SK-N-SH (cell line): ENCODE data around the gene FADS2. TPM values are rescaled to one million over a fixed set of nuclear protein-coding genes. Genes with fewer than 3 reads are reported as not detected.
A peak's percentile ranks its signal among the peaks of the same experiment; 100 is the strongest.

Source experiments
- CTCF ChIA-PET: fragments of 300-600, 350-600 bp; formaldehyde crosslinking; extraction: SDS; loops from one replicate; lab custom pipeline; 2021; lab: Yijun Ruan, JAX
- POLR2A ChIA-PET: fragments of 350-600 bp; sonication (Branson Sonifier 250); formaldehyde crosslinking; extraction: SDS; loops from one replicate; lab custom pipeline; 2020; ENCODE audit warnings: antibody characterized with exemption, inconsistent platforms; lab: Yijun Ruan, JAX
- DNase-seq: peaks from one replicate; pipeline ENCODE4 v3.0.0; 2012
- H2AFZ ChIP-seq: fragments of 200-600 bp; sonication (generic); 2 replicates; pipeline ENCODE4 v1.8.1; 2016; ENCODE audit warnings: antibody characterized with exemption, mild to moderate bottlenecking, low read depth
- H3F3A ChIP-seq: fragments of 200-600 bp; sonication (generic); replicated peaks from 2 replicates; pipeline ENCODE3; 2016; ENCODE audit warnings: antibody characterized with exemption, mild to moderate bottlenecking; ENCODE audit not compliant: insufficient read depth
- H3K27ac ChIP-seq, 2 experiments: fragments of 200-500 bp in 1 of 2; fragments of 200-600 bp in 1 of 2; sonication (Bioruptor generic) in 1 of 2; sonication (generic), shearing (Covaris generic) in 1 of 2; 2 replicates each; pipeline versions ENCODE4 v1.5.1 to v1.6.1; 2014 to 2016; ENCODE audit warnings: low read depth in 2 of 2, inconsistent platforms in 1 of 2, low read length in 1 of 2, mild to moderate bottlenecking in 1 of 2, mixed read lengths in 1 of 2
- H3K27me3 ChIP-seq: fragments of 200-600 bp; sonication (generic), shearing (Covaris generic); 2 replicates; pipeline ENCODE4 v1.6.1; 2016; ENCODE audit warnings: mixed run types; ENCODE audit not compliant: insufficient read depth
- H3K36me3 ChIP-seq, 2 experiments: fragments of 200-500 bp in 1 of 2; fragments of 200-600 bp in 1 of 2; sonication (Bioruptor generic) in 1 of 2; sonication (generic) in 1 of 2; replicated peaks in 1 of 2; 2 replicates each; pipeline versions ENCODE3 to v1.5.1; 2014 to 2016; ENCODE audit warnings: low read length in 1 of 2, mild to moderate bottlenecking in 1 of 2; ENCODE audit not compliant: insufficient read depth in 2 of 2, control insufficient read depth in 1 of 2
- H3K4me1 ChIP-seq, 2 experiments: fragments of 200-500 bp in 1 of 2; fragments of 200-600 bp in 1 of 2; sonication (Bioruptor generic) in 1 of 2; sonication (generic), shearing (Covaris generic) in 1 of 2; 2 replicates each; pipeline versions ENCODE4 v1.5.1 to v1.6.1; 2014 to 2016; ENCODE audit warnings: low read depth in 1 of 2, low read length in 1 of 2, mixed run types in 1 of 2; ENCODE audit not compliant: insufficient read depth in 2 of 2, control insufficient read depth in 1 of 2
- H3K4me2 ChIP-seq: fragments of 200-600 bp; sonication (generic), shearing (Covaris generic); 2 replicates; pipeline ENCODE4 v1.6.1; 2017; ENCODE audit warnings: mixed run types
- H3K4me3 ChIP-seq, 2 experiments: fragments of 200-500 bp in 1 of 2; fragments of 200-600 bp in 1 of 2; sonication (Bioruptor generic) in 1 of 2; sonication (generic), shearing (Covaris generic) in 1 of 2; 2 replicates each; pipeline versions ENCODE4 v1.5.1 to v1.8.1; 2014 to 2016; ENCODE audit warnings: low read depth in 2 of 2, inconsistent platforms in 1 of 2, low read length in 1 of 2, mild to moderate bottlenecking in 1 of 2, mixed read lengths in 1 of 2, moderate library complexity in 1 of 2
- H3K79me2 ChIP-seq: fragments of 200-600 bp; sonication (generic); 2 replicates; pipeline ENCODE4 v1.8.1; 2017; ENCODE audit warnings: mild to moderate bottlenecking; ENCODE audit not compliant: insufficient read depth
- H3K9ac ChIP-seq: fragments of 200-600 bp; sonication (generic); 2 replicates; pipeline ENCODE4 v1.6.1; 2017; ENCODE audit warnings: mixed run types
- H3K9me2 ChIP-seq: fragments of 200-600 bp; sonication (generic); 2 replicates; pipeline ENCODE4 v1.6.1; 2017; ENCODE audit warnings: mixed run types
- H3K9me3 ChIP-seq: fragments of 200-600 bp; sonication (generic); 2 replicates; pipeline ENCODE4 v1.6.1; 2017; ENCODE audit warnings: mixed run types, mild to moderate bottlenecking, moderate library complexity
- H4K20me1 ChIP-seq: fragments of 200-600 bp; sonication (generic); 2 replicates; pipeline ENCODE4 v1.6.1; 2017; ENCODE audit warnings: mild to moderate bottlenecking, mixed run types; ENCODE audit not compliant: insufficient read depth
- CHD2 ChIP-seq: fragments of 150-350 bp; IDR thresholded peaks from 2 replicates; pipeline ENCODE4 v1.6.1; 2018; ENCODE audit warnings: low read length; ENCODE audit not compliant: partially characterized antibody
- MEF2A ChIP-seq: IDR thresholded peaks from 2 replicates; pipeline ENCODE4 v1.4.0; 2012; ENCODE audit warnings: low read depth, borderline replicate concordance
- POLR2AphosphoS5 ChIP-seq: IDR thresholded peaks from 2 replicates; pipeline ENCODE4 v1.6.1; 2012; ENCODE audit warnings: low read depth, low read length
- RAD21 ChIP-seq: IDR thresholded peaks from 2 replicates; pipeline ENCODE4 v1.6.1; 2012; ENCODE audit warnings: mild to moderate bottlenecking, low read length
- RFX5 ChIP-seq: IDR thresholded peaks from 2 replicates; pipeline ENCODE4 v1.6.1; 2012; ENCODE audit warnings: mild to moderate bottlenecking, improper control_type of control experiment, low read length
- RXRA ChIP-seq: IDR thresholded peaks from 2 replicates; pipeline ENCODE4 v1.4.0; 2012; ENCODE audit warnings: low read depth, mild to moderate bottlenecking, borderline replicate concordance
- SMC3 ChIP-seq: IDR thresholded peaks from 2 replicates; pipeline ENCODE4 v1.6.1; 2012; ENCODE audit warnings: low read depth, low read length, improper control_type of control experiment
- TCF12 ChIP-seq: IDR thresholded peaks from 2 replicates; pipeline ENCODE4 v1.4.0; 2012
- YY1 ChIP-seq: IDR thresholded peaks from 2 replicates; pipeline ENCODE4 v1.4.0; 2012; ENCODE audit warnings: low read depth, mild to moderate bottlenecking
- WGBS: methylation state at CpG from one replicate; pipeline ENCODE4 v1.1.6; 2017; ENCODE audit warnings: low lambda C conversion rate; 5-methylcytosine and 5-hydroxymethylcytosine counted together
- polyA plus RNA-seq, 3 experiments: library from polyadenylated mRNA; depleted of rRNA; stranded (reverse); fragments of >200 nt; gene quantifications; 2 replicates each; pipeline ENCODE4 v1.2.3, GENCODE V29; 2012
- TF ChIP-seq, protein P1 (sequence below): IDR thresholded peaks from 2 replicates; pipeline ENCODE4; 2012
- TF ChIP-seq, protein P2 (sequence below): fragments of 150-350 bp; IDR thresholded peaks from 2 replicates; pipeline ENCODE4 v1.6.1; 2017; ENCODE audit warnings: antibody characterized with exemption, low read length, low read depth, borderline replicate concordance
- TF ChIP-seq, protein P3 (sequence below): fragments of 200-600 bp; sonication (generic); IDR thresholded peaks from 2 replicates; pipeline ENCODE4 v1.6.1; 2017; ENCODE audit warnings: antibody characterized with exemption, mild to moderate bottlenecking, moderate library complexity
- TF ChIP-seq, protein P4 (sequence below): fragments of 150-350 bp; IDR thresholded peaks from 2 replicates; pipeline ENCODE4 v1.6.1; 2016; ENCODE audit warnings: mild to moderate bottlenecking, low read depth, low read length

The FADS2 gene
- polyA plus RNA-seq, 1 of the 3 experiments (the other 2 are of a cell fraction) = 67.8 TPM

DNA sequence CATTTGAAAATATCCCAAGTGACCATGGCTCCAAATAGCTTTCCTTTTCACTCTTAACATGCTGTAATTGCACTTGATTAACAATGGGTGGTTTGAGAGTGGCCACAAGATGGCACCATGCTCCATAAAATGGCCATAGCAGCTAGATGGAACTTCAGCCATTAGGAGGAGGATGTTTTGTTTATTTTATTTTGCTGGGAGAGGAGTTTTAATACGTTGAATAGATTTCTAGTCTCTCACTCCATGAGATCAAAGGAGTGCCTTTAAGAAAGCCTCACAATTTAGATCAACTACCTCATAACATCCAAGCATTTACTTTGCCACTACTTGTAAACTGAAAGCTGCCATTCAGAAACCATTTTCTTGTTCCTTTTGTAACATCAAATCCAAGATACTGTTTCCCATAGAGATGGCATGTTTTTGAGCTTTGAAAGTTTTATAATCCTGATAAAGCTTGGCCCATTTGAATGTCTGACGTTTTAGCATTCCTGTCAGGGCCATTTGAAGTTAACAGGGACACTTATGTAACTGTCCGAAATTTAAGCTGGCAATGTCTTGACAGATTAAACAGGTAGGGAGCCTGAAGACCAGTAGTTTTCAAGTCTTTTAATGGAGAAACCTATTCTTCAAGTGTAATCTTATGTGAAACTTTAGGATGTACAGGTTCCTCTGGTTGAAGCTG lies 30.7 kb upstream of the FADS2 start:
- 63% methylated on average over 3 of the region's 3 CpGs for WGBS
- H2AFZ ChIP-seq = peak overlapping the region; percentile 26

More for the DNA sequence above, 30.7 kb upstream of the FADS2 start:
- Histone ChIP-seq H4K20me1 (no peaks in the 10 kb centered on the region; the same call in 1 of the 2 replicates), H3K4me1 (peaks cover 0 to 13% of the 10 kb centered on the region in 2 experiments; a peak in 2 of 4 replicates), H3K27ac (peak overlapping the region in 1 of 2 experiments; percentile 41; a peak in 2 of 4 replicates), H3K9ac (peak overlapping the region; percentile 11; the same call in 1 of the 2 replicates)
- CTCF ChIA-PET = interaction anchor here (0.7 to 11.0 kb wide), 50 partner anchors 9 to 541 kb away, joined by 3 to 149 read pairs (median 6); partner anchors contain the start of genes BEST1, FADS1, FADS2 and FADS3
- TF ChIP-seq, protein P1, sequence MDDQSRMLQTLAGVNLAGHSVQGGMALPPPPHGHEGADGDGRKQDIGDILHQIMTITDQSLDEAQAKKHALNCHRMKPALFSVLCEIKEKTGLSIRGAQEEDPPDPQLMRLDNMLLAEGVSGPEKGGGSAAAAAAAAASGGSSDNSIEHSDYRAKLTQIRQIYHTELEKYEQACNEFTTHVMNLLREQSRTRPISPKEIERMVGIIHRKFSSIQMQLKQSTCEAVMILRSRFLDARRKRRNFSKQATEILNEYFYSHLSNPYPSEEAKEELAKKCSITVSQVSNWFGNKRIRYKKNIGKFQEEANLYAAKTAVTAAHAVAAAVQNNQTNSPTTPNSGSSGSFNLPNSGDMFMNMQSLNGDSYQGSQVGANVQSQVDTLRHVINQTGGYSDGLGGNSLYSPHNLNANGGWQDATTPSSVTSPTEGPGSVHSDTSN = no peak
- TF ChIP-seq CHD2 = peak; percentile 21
- TF ChIP-seq MEF2A = no peak
- no peak; the same call in 1 of the 2 replicates for TF ChIP-seq POLR2AphosphoS5
- TF ChIP-seq, protein P2, sequence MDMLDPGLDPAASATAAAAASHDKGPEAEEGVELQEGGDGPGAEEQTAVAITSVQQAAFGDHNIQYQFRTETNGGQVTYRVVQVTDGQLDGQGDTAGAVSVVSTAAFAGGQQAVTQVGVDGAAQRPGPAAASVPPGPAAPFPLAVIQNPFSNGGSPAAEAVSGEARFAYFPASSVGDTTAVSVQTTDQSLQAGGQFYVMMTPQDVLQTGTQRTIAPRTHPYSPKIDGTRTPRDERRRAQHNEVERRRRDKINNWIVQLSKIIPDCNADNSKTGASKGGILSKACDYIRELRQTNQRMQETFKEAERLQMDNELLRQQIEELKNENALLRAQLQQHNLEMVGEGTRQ = no peak
- peak; percentile 80 for TF ChIP-seq SMC3
- TF ChIP-seq RFX5 = no peak; the same call in 1 of the 2 replicates
- TF ChIP-seq, protein P3, sequence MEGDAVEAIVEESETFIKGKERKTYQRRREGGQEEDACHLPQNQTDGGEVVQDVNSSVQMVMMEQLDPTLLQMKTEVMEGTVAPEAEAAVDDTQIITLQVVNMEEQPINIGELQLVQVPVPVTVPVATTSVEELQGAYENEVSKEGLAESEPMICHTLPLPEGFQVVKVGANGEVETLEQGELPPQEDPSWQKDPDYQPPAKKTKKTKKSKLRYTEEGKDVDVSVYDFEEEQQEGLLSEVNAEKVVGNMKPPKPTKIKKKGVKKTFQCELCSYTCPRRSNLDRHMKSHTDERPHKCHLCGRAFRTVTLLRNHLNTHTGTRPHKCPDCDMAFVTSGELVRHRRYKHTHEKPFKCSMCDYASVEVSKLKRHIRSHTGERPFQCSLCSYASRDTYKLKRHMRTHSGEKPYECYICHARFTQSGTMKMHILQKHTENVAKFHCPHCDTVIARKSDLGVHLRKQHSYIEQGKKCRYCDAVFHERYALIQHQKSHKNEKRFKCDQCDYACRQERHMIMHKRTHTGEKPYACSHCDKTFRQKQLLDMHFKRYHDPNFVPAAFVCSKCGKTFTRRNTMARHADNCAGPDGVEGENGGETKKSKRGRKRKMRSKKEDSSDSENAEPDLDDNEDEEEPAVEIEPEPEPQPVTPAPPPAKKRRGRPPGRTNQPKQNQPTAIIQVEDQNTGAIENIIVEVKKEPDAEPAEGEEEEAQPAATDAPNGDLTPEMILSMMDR = peak; percentile 91
- TF ChIP-seq YY1 = peak; percentile 69; the same call in 1 of the 2 replicates
- TF ChIP-seq, protein P4, sequence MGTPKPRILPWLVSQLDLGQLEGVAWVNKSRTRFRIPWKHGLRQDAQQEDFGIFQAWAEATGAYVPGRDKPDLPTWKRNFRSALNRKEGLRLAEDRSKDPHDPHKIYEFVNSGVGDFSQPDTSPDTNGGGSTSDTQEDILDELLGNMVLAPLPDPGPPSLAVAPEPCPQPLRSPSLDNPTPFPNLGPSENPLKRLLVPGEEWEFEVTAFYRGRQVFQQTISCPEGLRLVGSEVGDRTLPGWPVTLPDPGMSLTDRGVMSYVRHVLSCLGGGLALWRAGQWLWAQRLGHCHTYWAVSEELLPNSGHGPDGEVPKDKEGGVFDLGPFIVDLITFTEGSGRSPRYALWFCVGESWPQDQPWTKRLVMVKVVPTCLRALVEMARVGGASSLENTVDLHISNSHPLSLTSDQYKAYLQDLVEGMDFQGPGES = no peak
- no peak for TF ChIP-seq RXRA
- no peak for TF ChIP-seq TCF12
- peak; percentile 88 for TF ChIP-seq RAD21
- TF ChIP-seq, all 33 proteins: peak for 5
- peak overlapping the region; percentile 17; the same call in 1 of the 2 replicates for H3K4me2 ChIP-seq
- peak; percentile 71 for DNase-seq
- POLR2A ChIA-PET = interaction anchor here (0.6 to 4.4 kb wide), 9 partner anchors 9 to 311 kb away, joined by 3 to 37 read pairs (median 3); partner anchors contain the start of gene FADS1
- no peaks in the 10 kb centered on the region for H3K9me2 ChIP-seq
- H3K27me3 ChIP-seq = no peaks in the 10 kb centered on the region
- H3K79me2 ChIP-seq = peaks cover 71% of the 10 kb centered on the region
- H3K4me3 ChIP-seq = no peak overlapping the region; a peak in 1 of 4 replicates
- peaks cover 16 to 27% of the 10 kb centered on the region in 2 experiments for H3K36me3 ChIP-seq
- H3K9me3 ChIP-seq = no peaks in the 10 kb centered on the region
- peaks cover 17% of the 10 kb centered on the region for H3F3A ChIP-seq
